Epithelial cell of esophagus (primary cell): Measurements from ENCODE around the gene EPHA4.

Experiments
- DNase-seq: peaks from one replicate; pipeline ENCODE4 v3.0.0; 2010; ENCODE audit warnings: low read depth
- H3K4me3 ChIP-seq: 2 replicates; pipeline ENCODE4 v1.5.1; 2011; ENCODE audit warnings: mild to moderate bottlenecking, low read length, control low read depth
- TF ChIP-seq, protein P1 (sequence below): IDR thresholded peaks from 2 replicates; pipeline ENCODE4 v1.5.1; 2011; ENCODE audit warnings: low read depth, mild to moderate bottlenecking, low read length, control low read depth, inconsistent platforms; ENCODE audit not compliant: insufficient read depth; ENCODE audit errors: missing control alignments

Gene EPHA4

DNA sequence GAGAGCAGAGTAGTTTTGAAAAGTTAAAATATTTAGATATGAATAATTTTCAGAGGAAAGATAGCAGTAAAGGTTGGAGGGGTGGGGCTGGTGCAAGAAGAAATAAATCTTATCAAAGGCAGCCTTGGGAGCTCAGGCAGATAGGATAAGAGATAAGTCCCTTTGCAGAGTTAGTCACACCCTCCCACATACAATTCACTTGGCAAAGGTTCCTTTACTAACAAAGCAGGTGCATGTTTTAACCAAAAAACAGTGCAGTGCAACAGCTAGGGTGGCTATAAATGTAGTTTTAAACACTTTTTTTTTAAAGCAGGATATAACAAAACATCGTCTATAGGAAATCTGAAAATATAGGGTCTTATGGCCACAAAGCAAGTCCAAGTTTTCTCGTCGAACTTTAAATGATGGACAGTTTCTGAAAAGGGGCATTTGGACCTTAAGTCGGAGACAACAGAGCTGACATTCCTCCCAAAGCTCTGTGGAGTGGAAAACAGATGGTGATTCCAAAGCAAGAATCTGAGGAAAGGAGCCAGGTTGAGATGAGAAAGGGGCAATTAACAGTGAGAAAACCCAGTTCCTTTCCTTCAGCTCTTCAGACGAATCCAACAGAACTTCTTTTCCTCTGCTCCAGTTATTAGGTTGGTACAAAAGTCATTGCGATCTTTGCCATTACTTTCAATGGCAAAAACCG is 53.0 kb downstream of the EPHA4 start:
- TF ChIP-seq, protein P1, sequence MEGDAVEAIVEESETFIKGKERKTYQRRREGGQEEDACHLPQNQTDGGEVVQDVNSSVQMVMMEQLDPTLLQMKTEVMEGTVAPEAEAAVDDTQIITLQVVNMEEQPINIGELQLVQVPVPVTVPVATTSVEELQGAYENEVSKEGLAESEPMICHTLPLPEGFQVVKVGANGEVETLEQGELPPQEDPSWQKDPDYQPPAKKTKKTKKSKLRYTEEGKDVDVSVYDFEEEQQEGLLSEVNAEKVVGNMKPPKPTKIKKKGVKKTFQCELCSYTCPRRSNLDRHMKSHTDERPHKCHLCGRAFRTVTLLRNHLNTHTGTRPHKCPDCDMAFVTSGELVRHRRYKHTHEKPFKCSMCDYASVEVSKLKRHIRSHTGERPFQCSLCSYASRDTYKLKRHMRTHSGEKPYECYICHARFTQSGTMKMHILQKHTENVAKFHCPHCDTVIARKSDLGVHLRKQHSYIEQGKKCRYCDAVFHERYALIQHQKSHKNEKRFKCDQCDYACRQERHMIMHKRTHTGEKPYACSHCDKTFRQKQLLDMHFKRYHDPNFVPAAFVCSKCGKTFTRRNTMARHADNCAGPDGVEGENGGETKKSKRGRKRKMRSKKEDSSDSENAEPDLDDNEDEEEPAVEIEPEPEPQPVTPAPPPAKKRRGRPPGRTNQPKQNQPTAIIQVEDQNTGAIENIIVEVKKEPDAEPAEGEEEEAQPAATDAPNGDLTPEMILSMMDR = no peak
- no peak for DNase-seq
- H3K4me3 ChIP-seq = no peak overlapping the region

DNA sequence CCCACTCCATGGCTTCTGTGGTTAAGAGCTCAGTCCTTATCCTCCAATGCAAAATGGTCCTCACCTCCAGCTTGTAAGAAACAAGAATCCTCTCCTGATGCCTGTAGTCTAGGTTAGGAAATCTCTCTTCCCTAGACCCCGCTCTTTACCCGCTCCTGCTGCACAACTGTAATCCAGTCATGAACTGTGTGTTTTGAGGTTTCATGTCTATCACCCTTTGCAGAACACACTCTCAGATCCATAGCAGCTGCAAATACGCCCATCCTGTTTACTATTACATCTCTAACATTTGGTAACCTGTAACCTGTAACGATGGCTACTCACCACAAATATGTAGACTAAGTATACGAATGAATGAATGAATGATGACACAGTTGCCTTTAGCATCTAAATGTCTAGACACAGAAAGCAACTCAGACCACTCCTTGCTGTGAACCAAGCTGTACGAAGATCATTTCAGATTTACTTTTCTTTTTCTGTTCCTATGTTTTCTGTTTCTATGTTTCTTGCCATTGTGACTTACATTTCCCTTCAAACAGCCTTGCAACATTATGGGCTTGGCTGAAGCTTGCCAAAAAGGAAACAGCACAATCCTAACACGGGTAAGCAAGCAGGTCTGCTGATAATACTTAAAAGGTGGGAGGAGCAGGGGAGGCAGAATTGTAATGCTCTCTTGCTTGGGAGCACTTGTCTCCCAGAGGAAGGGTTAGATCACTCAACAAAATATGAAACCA is 53.7 kb downstream of the EPHA4 start:
- TF ChIP-seq, protein P1 = no peak
- peak; percentile 43 for DNase-seq
- H3K4me3 ChIP-seq = no peak overlapping the region

DNA sequence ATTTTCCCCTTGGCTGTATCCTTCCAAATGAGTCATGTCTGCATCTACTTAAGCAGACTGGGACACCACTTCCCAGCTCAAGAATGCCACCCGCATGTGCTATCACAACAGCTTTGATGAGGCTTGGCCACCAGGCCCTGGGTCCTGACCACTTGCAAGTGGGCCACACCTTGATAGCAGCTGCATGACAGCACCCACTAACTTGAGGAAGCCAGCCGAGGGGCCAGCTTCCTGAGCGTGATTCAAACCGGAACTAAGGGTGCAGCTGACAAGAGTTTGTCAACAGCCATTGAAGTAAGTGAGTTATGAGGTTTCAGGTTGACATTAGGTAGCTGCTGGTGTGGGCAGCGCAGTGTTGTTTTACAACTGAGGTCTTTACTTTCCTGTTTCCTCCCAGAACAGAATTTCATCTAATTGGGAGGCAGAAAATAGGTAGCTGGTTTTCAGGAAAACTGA is 54.4 kb downstream of the EPHA4 start:
- TF ChIP-seq, protein P1 = no peak
- peak; percentile 35 for DNase-seq
- no peak overlapping the region for H3K4me3 ChIP-seq

DNA sequence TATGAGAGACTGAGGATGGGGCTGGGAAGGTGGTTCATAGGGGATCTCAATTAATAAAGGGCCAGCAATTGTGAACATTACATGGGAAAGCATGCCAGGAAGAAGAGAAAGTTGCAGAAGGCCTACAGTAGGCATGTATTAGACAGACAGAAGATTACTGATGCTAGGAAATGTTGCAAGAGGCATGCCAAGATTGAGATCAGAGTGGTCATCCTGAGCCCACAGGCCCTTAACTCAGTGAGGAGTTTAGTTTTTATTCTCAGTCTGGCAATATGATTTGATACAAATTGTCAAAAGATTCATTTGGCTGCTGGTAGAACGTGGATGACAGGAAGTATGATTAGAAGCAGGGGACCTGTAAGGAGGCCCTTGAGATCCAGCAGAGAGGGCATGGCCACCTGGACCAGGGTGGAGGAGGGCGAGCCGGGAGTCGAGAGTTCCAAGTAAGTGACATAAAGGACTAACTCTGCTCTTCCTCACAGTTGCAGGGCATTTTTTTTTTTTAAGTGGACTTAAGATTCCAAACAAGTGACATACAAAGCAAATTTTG is 54.9 kb downstream of the EPHA4 start:
- no peak for DNase-seq
- TF ChIP-seq, protein P1 = no peak
- no peak overlapping the region for H3K4me3 ChIP-seq

DNA sequence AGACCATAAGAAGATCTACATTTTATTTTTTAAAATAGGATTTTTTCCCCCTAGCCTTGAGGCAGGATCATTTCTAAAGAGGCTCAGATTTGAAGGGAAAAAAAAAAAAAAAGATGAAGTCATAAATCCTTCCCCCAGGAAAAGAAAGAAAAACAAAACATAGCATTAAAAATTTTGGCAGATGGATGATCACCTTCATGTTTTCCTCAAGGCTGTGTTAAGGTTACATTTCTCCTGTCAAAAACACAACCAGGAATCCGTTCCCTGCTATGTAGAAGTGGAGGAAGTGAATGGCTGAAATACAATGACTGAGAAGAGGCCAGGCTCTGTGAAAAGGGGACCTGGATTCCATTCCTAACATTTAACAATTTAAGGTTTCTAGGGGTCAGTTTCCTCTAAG is 56.2 kb downstream of the EPHA4 start:
- DNase-seq = no peak
- TF ChIP-seq, protein P1 = no peak
- no peak overlapping the region for H3K4me3 ChIP-seq

DNA sequence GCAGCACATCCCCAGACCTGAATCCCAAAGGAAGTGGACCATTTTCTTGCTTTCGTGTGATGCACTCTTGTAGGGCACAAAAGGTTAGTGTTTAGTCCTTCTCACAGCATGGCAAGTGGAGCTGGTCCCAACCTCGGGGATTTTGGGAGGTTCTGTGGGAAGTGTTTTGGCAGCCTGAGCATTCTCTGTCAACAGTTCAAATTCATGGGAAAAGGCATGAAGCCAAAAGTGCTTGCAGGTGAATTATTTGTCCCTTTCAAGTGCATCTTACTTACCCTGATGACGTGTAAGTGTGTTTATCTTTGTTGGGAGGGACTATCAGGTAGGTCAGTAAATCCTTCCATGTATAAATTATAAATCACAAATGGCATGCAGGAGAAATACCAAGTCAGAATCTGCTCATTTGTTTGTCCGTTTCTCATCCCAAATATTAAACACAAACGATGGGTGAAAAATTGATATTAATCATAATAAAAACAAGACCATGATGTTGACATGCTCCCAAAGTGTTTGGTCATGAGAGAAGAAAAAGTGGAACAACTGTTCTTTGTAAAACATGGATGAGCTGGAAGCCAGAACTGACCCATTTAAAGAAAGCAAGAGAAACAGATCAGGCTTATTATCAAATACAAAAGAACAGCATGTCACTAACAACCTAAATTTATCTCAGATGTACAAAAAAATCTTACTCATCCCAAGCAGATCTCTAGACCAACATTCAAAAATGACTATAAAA is 57.6 kb downstream of the EPHA4 start:
- TF ChIP-seq, protein P1 = no peak
- DNase-seq = no peak
- H3K4me3 ChIP-seq = no peak overlapping the region
